ENCODE results near the gene PRIM2. TPM values are rescaled to one million over a fixed set of nuclear protein-coding genes. Genes with fewer than 3 reads are reported as not detected.

The PRIM2 gene
- total and polyA plus RNA-seq, 2 of the 4 experiments (the other 2 are of a cell fraction) = 11.8 to 37.5 TPM

DNA sequence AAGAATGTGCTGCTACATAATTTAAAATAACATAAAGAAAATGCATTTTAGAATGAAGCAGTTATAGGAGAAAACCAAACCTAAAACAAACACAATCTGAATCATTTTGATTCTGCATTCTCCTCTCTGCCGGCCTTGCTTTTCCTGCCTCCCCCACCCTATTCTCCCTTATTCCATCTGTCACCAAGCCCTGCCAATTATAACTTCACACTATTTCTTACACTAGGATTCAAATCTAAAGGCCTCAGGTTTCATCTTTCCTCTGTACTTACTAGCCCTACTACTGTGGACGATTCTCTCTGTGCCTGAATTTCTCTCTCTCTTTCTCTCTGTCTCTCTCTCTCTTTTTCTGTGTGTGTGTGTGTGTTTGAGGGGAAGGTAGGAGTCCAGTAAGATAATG, 18.7 kb upstream of the PRIM2 start:
- Histone ChIP-seq H3K56ac (ENCODE audit: extremely low read depth, insufficient read depth, low read length) (no peak overlapping the region), H3K18ac (ENCODE audit: low read depth, low read length) (no peak overlapping the region), H3K4me2 (ENCODE audit: low read depth, low read length) (no peak overlapping the region), H4K20me1 (ENCODE audit: insufficient read depth, low read length) (no peaks in the 10 kb centered on the region), H3K4me1 (ENCODE audit: control insufficient read depth, insufficient read depth, low read length) (peaks cover 5% of the 10 kb centered on the region; the same call in 1 of the 2 replicates), H2BK15ac (ENCODE audit: low read depth, low read length) (no peak overlapping the region), H4K5ac (ENCODE audit: low read depth, low read length) (no peak overlapping the region), H3K4me3 (ENCODE audit: insufficient read depth, low read depth, low read length) (no peak overlapping the region), H2AFZ (replicated peaks; ENCODE audit: low read length, poor library complexity) (no peak overlapping the region), H2AK5ac (ENCODE audit: low read depth, low read length) (no peak overlapping the region), H3K9ac (ENCODE audit: low read depth, low read length) (no peak overlapping the region), H3K23ac (ENCODE audit: low read depth, low read length) (no peak overlapping the region), H3K14ac (replicated peaks; ENCODE audit: low read depth, low read length) (no peak overlapping the region), H2BK5ac (ENCODE audit: low read depth, low read length, poor library complexity, severe bottlenecking) (no peak overlapping the region), H3K9me1 (ENCODE audit: insufficient read depth, low read length) (peaks cover 5% of the 10 kb centered on the region; the same call in 1 of the 2 replicates), H3K27me3 (ENCODE audit: control insufficient read depth, insufficient read depth, low read length) (no peaks in the 10 kb centered on the region), H3K4ac (ENCODE audit: low read depth, low read length) (no peak overlapping the region), H3K27ac (ENCODE audit: insufficient read depth, low read length) (no peak overlapping the region), H4K91ac (ENCODE audit: insufficient read depth, low read depth, low read length) (no peak overlapping the region), H4K8ac (ENCODE audit: low read depth in 2 of 2, low read length in 2 of 2) (peak overlapping the region in 1 of 2 experiments; percentile 9; a peak in 1 of 4 replicates), H2BK120ac (ENCODE audit: low read depth, low read length) (no peak overlapping the region), H3K9me3 (ENCODE audit: control insufficient read depth, insufficient read depth, low read length) (no peaks in the 10 kb centered on the region), H3K79me1 (ENCODE audit: low read depth in 1 of 2, low read length in 2 of 2) (no peaks in the 10 kb centered on the region), H2AK9ac (replicated peaks; ENCODE audit: low read depth, low read length, poor library complexity) (no peak overlapping the region), H2BK20ac (ENCODE audit: low read depth, low read length) (no peak overlapping the region), H3K36me3 (ENCODE audit: control insufficient read depth, insufficient read depth, low read length) (no peaks in the 10 kb centered on the region)
- no peak for TF ChIP-seq MAZ (IDR thresholded peaks at IDR 0.05; ENCODE audit: borderline replicate concordance, low read depth, low read length)
- no peak for TF ChIP-seq CHD1 (IDR thresholded peaks at IDR 0.05; ENCODE audit: low read depth, low read length)
- no peak for TF ChIP-seq RCOR1 (IDR thresholded peaks at IDR 0.05; ENCODE audit: insufficient replicate concordance, low read length)
- no peak for TF ChIP-seq FOS (IDR thresholded peaks at IDR 0.05; ENCODE audit: low read depth, low read length)
- TF ChIP-seq NFE2L2 (IDR thresholded peaks at IDR 0.05; ENCODE audit: low read depth, low read length) = no peak
- no peak for TF ChIP-seq MXI1 (IDR thresholded peaks at IDR 0.05; ENCODE audit: borderline replicate concordance, low read depth, low read length)
- no peak for TF ChIP-seq RFX5 (IDR thresholded peaks at IDR 0.05; ENCODE audit: low read depth, low read length)
- TF ChIP-seq, protein P1, sequence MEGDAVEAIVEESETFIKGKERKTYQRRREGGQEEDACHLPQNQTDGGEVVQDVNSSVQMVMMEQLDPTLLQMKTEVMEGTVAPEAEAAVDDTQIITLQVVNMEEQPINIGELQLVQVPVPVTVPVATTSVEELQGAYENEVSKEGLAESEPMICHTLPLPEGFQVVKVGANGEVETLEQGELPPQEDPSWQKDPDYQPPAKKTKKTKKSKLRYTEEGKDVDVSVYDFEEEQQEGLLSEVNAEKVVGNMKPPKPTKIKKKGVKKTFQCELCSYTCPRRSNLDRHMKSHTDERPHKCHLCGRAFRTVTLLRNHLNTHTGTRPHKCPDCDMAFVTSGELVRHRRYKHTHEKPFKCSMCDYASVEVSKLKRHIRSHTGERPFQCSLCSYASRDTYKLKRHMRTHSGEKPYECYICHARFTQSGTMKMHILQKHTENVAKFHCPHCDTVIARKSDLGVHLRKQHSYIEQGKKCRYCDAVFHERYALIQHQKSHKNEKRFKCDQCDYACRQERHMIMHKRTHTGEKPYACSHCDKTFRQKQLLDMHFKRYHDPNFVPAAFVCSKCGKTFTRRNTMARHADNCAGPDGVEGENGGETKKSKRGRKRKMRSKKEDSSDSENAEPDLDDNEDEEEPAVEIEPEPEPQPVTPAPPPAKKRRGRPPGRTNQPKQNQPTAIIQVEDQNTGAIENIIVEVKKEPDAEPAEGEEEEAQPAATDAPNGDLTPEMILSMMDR (conservative IDR thresholded peaks at IDR 0.05; ENCODE audit: low read depth, low read length) = no peak
- TF ChIP-seq, protein P2, sequence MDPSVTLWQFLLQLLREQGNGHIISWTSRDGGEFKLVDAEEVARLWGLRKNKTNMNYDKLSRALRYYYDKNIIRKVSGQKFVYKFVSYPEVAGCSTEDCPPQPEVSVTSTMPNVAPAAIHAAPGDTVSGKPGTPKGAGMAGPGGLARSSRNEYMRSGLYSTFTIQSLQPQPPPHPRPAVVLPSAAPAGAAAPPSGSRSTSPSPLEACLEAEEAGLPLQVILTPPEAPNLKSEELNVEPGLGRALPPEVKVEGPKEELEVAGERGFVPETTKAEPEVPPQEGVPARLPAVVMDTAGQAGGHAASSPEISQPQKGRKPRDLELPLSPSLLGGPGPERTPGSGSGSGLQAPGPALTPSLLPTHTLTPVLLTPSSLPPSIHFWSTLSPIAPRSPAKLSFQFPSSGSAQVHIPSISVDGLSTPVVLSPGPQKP (IDR thresholded peaks at IDR 0.05; ENCODE audit: borderline replicate concordance, low read depth, low read length) = no peak
- TF ChIP-seq BHLHE40 (IDR thresholded peaks at IDR 0.05; ENCODE audit: low read depth, low read length) = no peak
- TF ChIP-seq RAD21 (IDR thresholded peaks at IDR 0.05; ENCODE audit: low read length) = no peak
- no peak for TF ChIP-seq CEBPB (IDR thresholded peaks at IDR 0.05; ENCODE audit: low read depth, low read length)
- TF ChIP-seq, protein P3, sequence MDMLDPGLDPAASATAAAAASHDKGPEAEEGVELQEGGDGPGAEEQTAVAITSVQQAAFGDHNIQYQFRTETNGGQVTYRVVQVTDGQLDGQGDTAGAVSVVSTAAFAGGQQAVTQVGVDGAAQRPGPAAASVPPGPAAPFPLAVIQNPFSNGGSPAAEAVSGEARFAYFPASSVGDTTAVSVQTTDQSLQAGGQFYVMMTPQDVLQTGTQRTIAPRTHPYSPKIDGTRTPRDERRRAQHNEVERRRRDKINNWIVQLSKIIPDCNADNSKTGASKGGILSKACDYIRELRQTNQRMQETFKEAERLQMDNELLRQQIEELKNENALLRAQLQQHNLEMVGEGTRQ (IDR thresholded peaks at IDR 0.05; ENCODE audit: low read depth, low read length) = no peak
- no peak for TF ChIP-seq POLR2A (IDR thresholded peaks at IDR 0.05; ENCODE audit: low read depth, low read length)
- TF ChIP-seq MAFK (IDR thresholded peaks at IDR 0.05; ENCODE audit: low read depth, low read length) = no peak
- no peak for TF ChIP-seq SMC3 (IDR thresholded peaks at IDR 0.05; ENCODE audit: low read depth, low read length)
- ATAC-seq (ENCODE audit: low read depth) (no peak), DNase-seq (no peak)
- 42% methylated on average over 1 of the region's 2 CpGs; no CpG with 5 or more reads in 1 of the 2 experiments for WGBS, 2 experiments (ENCODE audit: extremely low coverage in 2 of 2, insufficient read length in 1 of 2)
- BruUV-seq (replicated peaks) = no TSS peak
- ChIA-PET POLR2A (ENCODE audit: unreplicated experiment) (no interaction called here), CTCF (no interaction called here)
- dilution Hi-C loops (cut with HindIII; ENCODE audit: low sequenced_read_pairs, unreplicated experiment) = no loop called here
- intact Hi-C loops (cut with micrococcal nuclease) = no loop called here
- in situ Hi-C loops (cut with MboI; ENCODE audit: low sequenced_read_pairs) = no loop called here

Data from IMR-90 (cell line).